Measurements from ENCODE around the gene NFATC2.
A peak's percentile ranks its signal among the peaks of the same experiment; 100 is the strongest.

The NFATC2 gene

DNA sequence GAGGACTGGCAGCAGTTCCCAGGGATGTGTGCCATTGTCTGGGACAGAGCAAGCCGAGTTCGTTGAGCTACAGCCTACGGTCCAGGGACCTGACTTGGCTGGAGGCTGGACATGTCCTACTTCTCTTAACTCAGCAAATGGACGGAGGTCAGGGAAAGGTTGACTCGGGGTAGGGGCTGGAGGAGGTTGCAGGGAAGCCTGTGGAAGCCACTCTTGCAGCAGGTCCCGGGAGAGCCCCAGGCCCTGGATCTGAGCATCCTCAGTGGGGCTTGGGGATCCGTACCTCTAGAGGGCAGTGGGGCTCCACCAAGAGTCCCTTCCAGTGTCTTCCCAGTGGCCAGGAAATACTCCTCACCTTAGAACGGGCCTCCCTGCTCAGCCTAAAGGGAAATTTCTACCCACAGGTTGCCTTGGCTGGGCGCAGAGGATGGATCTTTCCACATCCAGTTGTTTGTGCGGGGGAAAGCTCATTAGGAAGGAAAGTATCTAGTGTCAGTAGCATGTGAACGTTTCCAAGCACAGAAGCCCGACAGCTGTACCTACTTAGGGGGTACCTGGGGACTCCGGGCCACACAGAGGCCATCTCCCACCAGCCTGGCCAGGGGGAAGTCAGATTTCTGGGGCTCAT, 170.2 kb downstream of the NFATC2 start:
- DNase-seq (ENCODE audit: low read depth in 1 of 2, low spot score in 1 of 2): peak; percentile 21 to 53
- TF ChIP-seq SPI1 (IDR thresholded peaks at IDR 0.05; ENCODE audit: borderline replicate concordance, low read depth): no peak
- TF ChIP-seq, protein P1, sequence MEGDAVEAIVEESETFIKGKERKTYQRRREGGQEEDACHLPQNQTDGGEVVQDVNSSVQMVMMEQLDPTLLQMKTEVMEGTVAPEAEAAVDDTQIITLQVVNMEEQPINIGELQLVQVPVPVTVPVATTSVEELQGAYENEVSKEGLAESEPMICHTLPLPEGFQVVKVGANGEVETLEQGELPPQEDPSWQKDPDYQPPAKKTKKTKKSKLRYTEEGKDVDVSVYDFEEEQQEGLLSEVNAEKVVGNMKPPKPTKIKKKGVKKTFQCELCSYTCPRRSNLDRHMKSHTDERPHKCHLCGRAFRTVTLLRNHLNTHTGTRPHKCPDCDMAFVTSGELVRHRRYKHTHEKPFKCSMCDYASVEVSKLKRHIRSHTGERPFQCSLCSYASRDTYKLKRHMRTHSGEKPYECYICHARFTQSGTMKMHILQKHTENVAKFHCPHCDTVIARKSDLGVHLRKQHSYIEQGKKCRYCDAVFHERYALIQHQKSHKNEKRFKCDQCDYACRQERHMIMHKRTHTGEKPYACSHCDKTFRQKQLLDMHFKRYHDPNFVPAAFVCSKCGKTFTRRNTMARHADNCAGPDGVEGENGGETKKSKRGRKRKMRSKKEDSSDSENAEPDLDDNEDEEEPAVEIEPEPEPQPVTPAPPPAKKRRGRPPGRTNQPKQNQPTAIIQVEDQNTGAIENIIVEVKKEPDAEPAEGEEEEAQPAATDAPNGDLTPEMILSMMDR (IDR thresholded peaks at IDR 0.05; ENCODE audit: insufficient read depth, low read length): peak; percentile 61
- TF ChIP-seq, protein P2, sequence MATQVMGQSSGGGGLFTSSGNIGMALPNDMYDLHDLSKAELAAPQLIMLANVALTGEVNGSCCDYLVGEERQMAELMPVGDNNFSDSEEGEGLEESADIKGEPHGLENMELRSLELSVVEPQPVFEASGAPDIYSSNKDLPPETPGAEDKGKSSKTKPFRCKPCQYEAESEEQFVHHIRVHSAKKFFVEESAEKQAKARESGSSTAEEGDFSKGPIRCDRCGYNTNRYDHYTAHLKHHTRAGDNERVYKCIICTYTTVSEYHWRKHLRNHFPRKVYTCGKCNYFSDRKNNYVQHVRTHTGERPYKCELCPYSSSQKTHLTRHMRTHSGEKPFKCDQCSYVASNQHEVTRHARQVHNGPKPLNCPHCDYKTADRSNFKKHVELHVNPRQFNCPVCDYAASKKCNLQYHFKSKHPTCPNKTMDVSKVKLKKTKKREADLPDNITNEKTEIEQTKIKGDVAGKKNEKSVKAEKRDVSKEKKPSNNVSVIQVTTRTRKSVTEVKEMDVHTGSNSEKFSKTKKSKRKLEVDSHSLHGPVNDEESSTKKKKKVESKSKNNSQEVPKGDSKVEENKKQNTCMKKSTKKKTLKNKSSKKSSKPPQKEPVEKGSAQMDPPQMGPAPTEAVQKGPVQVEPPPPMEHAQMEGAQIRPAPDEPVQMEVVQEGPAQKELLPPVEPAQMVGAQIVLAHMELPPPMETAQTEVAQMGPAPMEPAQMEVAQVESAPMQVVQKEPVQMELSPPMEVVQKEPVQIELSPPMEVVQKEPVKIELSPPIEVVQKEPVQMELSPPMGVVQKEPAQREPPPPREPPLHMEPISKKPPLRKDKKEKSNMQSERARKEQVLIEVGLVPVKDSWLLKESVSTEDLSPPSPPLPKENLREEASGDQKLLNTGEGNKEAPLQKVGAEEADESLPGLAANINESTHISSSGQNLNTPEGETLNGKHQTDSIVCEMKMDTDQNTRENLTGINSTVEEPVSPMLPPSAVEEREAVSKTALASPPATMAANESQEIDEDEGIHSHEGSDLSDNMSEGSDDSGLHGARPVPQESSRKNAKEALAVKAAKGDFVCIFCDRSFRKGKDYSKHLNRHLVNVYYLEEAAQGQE (IDR thresholded peaks at IDR 0.05; ENCODE audit: insufficient replicate concordance, low read depth): no peak
- H3K27me3 ChIP-seq (ENCODE audit: insufficient read depth, poor library complexity, severe bottlenecking): no peaks in the 10 kb centered on the region
- no peak overlapping the region for H3K27ac ChIP-seq (replicated peaks)
- no peak overlapping the region for H3K4me3 ChIP-seq (replicated peaks; ENCODE audit: insufficient read depth, low read length)

DNA sequence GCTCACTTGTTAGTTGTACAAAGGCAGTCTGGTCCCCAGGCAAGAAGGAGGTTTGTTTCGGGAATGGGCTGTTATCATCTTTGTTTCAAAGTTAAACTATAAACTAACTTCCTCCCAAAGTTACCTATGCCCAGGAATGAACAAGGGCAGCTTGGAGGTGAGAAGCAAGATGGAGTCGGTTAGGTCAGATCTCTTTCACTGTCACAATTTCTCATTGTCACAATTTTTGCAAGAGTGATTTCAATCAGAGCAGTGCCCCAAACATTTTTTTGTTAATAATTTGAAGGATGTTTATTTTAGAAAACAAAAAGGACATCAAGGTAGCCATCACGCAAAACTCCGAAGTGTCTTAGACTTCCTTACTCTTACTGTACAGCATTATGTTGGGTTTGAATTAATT, 170.8 kb downstream of the NFATC2 start:
- no peak for TF ChIP-seq GABPA (IDR thresholded peaks at IDR 0.05; ENCODE audit: low read depth)
- TF ChIP-seq, protein P1 (IDR thresholded peaks at IDR 0.05; ENCODE audit: insufficient read depth, low read length): no peak
- no peak for DNase-seq (ENCODE audit: low read depth in 1 of 2, low spot score in 1 of 2)
- H3K27ac ChIP-seq (replicated peaks): no peak overlapping the region
- no peak overlapping the region for H3K4me3 ChIP-seq (replicated peaks; ENCODE audit: insufficient read depth, low read length)
- H3K27me3 ChIP-seq (ENCODE audit: insufficient read depth, poor library complexity, severe bottlenecking): no peaks in the 10 kb centered on the region

DNA sequence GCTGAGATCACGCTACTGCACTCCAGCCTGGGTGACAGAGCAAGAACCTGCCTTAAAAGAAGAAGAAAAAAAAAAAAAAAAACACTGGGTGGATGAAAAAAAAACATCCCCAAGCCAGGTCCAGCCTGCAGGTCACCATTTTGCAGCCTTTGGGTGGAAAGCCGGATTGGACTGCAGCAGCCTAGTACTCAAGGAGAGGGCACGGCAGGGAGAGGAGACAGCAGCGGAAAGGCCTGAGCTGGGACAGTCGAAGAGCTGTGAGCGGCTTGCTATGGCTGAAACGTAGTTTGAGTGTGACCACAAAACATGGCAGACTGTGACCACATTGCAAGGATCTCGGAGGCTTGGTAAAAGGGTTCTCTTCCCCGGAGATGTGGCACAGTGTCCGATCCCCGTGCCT, 173.0 kb downstream of the NFATC2 start:
- no peak for DNase-seq (ENCODE audit: low read depth in 1 of 2, low spot score in 1 of 2)
- no peak overlapping the region for H3K27ac ChIP-seq (replicated peaks)
- no peaks in the 10 kb centered on the region for H3K27me3 ChIP-seq (ENCODE audit: insufficient read depth, poor library complexity, severe bottlenecking)
- TF ChIP-seq, protein P1 (IDR thresholded peaks at IDR 0.05; ENCODE audit: insufficient read depth, low read length): no peak
- no peak for TF ChIP-seq SPI1 (IDR thresholded peaks at IDR 0.05; ENCODE audit: borderline replicate concordance, low read depth)
- no peak for TF ChIP-seq POLR2AphosphoS5 (IDR thresholded peaks at IDR 0.05; ENCODE audit: low read depth)
- no peak for TF ChIP-seq GABPA (IDR thresholded peaks at IDR 0.05; ENCODE audit: low read depth)
- TF ChIP-seq, protein P2 (IDR thresholded peaks at IDR 0.05; ENCODE audit: insufficient replicate concordance, low read depth): no peak
- no peak overlapping the region for H3K4me3 ChIP-seq (replicated peaks; ENCODE audit: insufficient read depth, low read length)

Data from HL-60 (cell line).